Prostate gland (tissue), 2 donors: ENCODE results near the gene PROB1.

Experiments used
- POLR2AphosphoS5 ChIP-seq: sonication (generic); formaldehyde crosslinking; IDR thresholded peaks from one replicate; pipeline ENCODE4 v1.6.1; 2017; ENCODE audit warnings: antibody characterized with exemption
- TF ChIP-seq, protein P1 (sequence below), 4 experiments: fragments of 200-600 bp in 2 of 4; fragments of 450-650 bp in 2 of 4; sonication (generic) in 2 of 4; IDR thresholded peaks; 1 replicate in 3 of 4; 2 replicates in 1 of 4; pipeline ENCODE4 v1.5.1; 2016 to 2019; ENCODE audit warnings: antibody characterized with exemption in 4 of 4, mild to moderate bottlenecking in 2 of 4, moderate library complexity in 2 of 4

DNA sequence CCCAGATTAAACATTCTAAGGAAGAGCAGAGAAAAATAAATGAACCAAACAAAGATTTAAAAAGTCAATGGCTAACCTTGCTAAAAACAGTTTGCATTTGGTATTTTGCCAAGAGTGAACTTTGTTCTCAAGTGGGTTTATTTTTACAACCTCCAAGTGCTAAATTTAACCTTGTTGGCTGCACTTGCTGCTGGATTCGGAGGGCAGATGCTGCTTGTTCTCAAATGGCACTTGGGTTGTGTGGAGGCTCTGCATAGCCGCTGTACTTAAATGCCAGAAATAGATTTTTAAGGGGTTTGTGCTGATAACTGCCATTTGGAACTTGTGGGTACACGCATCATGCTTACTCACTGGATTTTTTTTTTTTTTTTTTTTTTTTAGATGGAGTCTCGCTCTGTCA is 22.3 kb upstream of the PROB1 start:
- TF ChIP-seq, protein P1, sequence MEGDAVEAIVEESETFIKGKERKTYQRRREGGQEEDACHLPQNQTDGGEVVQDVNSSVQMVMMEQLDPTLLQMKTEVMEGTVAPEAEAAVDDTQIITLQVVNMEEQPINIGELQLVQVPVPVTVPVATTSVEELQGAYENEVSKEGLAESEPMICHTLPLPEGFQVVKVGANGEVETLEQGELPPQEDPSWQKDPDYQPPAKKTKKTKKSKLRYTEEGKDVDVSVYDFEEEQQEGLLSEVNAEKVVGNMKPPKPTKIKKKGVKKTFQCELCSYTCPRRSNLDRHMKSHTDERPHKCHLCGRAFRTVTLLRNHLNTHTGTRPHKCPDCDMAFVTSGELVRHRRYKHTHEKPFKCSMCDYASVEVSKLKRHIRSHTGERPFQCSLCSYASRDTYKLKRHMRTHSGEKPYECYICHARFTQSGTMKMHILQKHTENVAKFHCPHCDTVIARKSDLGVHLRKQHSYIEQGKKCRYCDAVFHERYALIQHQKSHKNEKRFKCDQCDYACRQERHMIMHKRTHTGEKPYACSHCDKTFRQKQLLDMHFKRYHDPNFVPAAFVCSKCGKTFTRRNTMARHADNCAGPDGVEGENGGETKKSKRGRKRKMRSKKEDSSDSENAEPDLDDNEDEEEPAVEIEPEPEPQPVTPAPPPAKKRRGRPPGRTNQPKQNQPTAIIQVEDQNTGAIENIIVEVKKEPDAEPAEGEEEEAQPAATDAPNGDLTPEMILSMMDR (IDR thresholded peaks at IDR 0.05) = no peak
- TF ChIP-seq POLR2AphosphoS5 = peak; percentile 54
